Progenitor cell of endocrine pancreas (in vitro differentiated cells): ENCODE data around the gene SORL1. TPM values are rescaled to one million over a fixed set of nuclear protein-coding genes. Genes with fewer than 3 reads are reported as not detected.

Experiments
- DNase-seq: peaks from one replicate; pipeline ENCODE4 v3.0.0; 2021; ENCODE audit warnings: low spot score; ENCODE audit not compliant: unreplicated experiment
- H3K27ac Mint-ChIP-seq: 2 replicates; pipeline ENCODE4 v1.8.0; 2021; ENCODE audit warnings: mild to moderate bottlenecking, moderate library complexity, mixed read lengths
- H3K27me3 Mint-ChIP-seq: 2 replicates; pipeline ENCODE4 v1.8.0; 2021; ENCODE audit warnings: mixed read lengths
- H3K36me3 Mint-ChIP-seq: 2 replicates; pipeline ENCODE4 v1.8.0; 2022; ENCODE audit warnings: mixed read lengths; ENCODE audit not compliant: insufficient read depth
- H3K4me1 Mint-ChIP-seq: 2 replicates; pipeline ENCODE4 v1.8.0; 2021; ENCODE audit warnings: low read depth, mixed read lengths
- H3K4me3 Mint-ChIP-seq: 2 replicates; pipeline ENCODE4 v1.8.0; 2021; ENCODE audit warnings: low read depth, mild to moderate bottlenecking, moderate library complexity, mixed read lengths
- H3K9me3 Mint-ChIP-seq: 2 replicates; pipeline ENCODE4 v1.8.0; 2021; ENCODE audit warnings: low read depth, mixed read lengths
- CTCF ChIP-seq: fragments of 200-600 bp; sonication (generic); IDR thresholded peaks from one replicate; pipeline ENCODE4 v1.5.0; 2021; ENCODE audit warnings: antibody characterized with exemption, mild to moderate bottlenecking; ENCODE audit not compliant: unreplicated experiment
- total RNA-seq: library from RNA; stranded (reverse); gene quantifications from 2 replicates; pipeline ENCODE4 v1.2.1, GENCODE V29; 2021

The SORL1 gene
- total RNA-seq, 1 donor from 2014 or later = 31.8 TPM

GRCh38 chr11:121590772-121591404, 138.8 kb downstream of the SORL1 start:
- Mint-ChIP-seq H3K36me3 (peaks cover 12% of the 10 kb centered on the region), H3K4me1 (no peaks in the 10 kb centered on the region), H3K4me3 (no peak overlapping the region), H3K27me3 (no peaks in the 10 kb centered on the region), H3K27ac (no peak overlapping the region), H3K9me3 (no peaks in the 10 kb centered on the region)
- TF ChIP-seq CTCF = no peak
- DNase-seq = no peak

GRCh38 chr11:121591405-121592033, 139.4 kb downstream of the SORL1 start:
- no peaks in the 10 kb centered on the region for H3K4me1 Mint-ChIP-seq
- no peaks in the 10 kb centered on the region for H3K27me3 Mint-ChIP-seq
- peak; percentile 86 for TF ChIP-seq CTCF
- H3K27ac Mint-ChIP-seq = no peak overlapping the region
- H3K9me3 Mint-ChIP-seq = no peaks in the 10 kb centered on the region
- peak; percentile 64 for DNase-seq
- peaks cover 15% of the 10 kb centered on the region for H3K36me3 Mint-ChIP-seq
- no peak overlapping the region for H3K4me3 Mint-ChIP-seq

- no peaks in the 10 kb centered on the region for H3K27me3 Mint-ChIP-seq
- no peaks in the 10 kb centered on the region for H3K9me3 Mint-ChIP-seq
Measured at GRCh38 chr11:121592708-121593107, 140.6 kb downstream of the SORL1 start.

GRCh38 chr11:121595717-121596161, 143.6 kb downstream of the SORL1 start:
- Mint-ChIP-seq H3K4me1 (no peaks in the 10 kb centered on the region), H3K9me3 (no peaks in the 10 kb centered on the region), H3K4me3 (no peak overlapping the region), H3K27me3 (no peaks in the 10 kb centered on the region), H3K27ac (no peak overlapping the region), H3K36me3 (peaks cover 24% of the 10 kb centered on the region)
- DNase-seq = no peak
- TF ChIP-seq CTCF = no peak

More at GRCh38 chr11:121592708-121593107, 140.6 kb downstream of the SORL1 start:
- Mint-ChIP-seq H3K36me3 (peaks cover 18% of the 10 kb centered on the region), H3K4me1 (no peaks in the 10 kb centered on the region), H3K4me3 (no peak overlapping the region), H3K27ac (no peak overlapping the region)
- TF ChIP-seq CTCF = no peak
- DNase-seq = no peak

- Mint-ChIP-seq H3K4me3 (no peak overlapping the region), H3K9me3 (no peaks in the 10 kb centered on the region), H3K27me3 (no peaks in the 10 kb centered on the region), H3K36me3 (peaks cover 24% of the 10 kb centered on the region), H3K4me1 (no peaks in the 10 kb centered on the region), H3K27ac (no peak overlapping the region)
- DNase-seq = no peak
- TF ChIP-seq CTCF = no peak
Measured at GRCh38 chr11:121596195-121597155, 144.4 kb downstream of the SORL1 start.
